GM18517 (cell line): ENCODE results near the gene PRXL2C.

Experiments used
- ATAC-seq: cut with Tn5 transposase; IDR thresholded peaks from one replicate; pipeline ENCODE4 v1.9.1; 2021; ENCODE audit warnings: mild to moderate bottlenecking, moderate library complexity; ENCODE audit not compliant: unreplicated experiment

The PRXL2C gene

DNA sequence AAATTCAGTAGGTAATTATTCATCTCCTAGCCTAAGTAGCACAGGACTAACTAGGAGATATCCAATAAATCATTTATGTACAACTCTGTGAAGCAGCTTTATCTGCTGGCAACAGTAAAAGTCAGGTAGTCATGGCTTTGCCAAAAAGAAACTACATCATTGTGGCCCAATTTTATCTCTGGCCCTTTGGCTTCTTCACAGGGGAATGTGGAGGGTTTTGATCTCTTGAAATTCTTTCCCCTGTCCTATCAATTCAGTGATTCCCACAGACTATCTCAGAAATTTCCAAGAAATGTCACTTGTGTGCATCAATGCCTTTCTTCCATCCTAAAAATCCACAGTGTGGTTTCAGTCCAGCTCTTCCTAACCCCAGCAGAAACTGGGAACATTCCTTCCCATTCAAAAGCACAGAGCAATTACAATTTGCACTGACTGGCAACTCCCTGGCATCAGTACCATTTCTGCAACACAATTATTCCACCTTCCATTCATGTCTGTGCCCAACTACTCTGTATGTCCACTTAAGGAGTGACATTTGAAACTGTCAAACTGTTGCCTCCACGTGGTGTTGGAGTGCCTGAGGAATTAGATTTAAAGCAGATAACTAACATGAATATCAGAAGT, 42.0 kb downstream of the PRXL2C start:
- ATAC-seq: no peak

DNA sequence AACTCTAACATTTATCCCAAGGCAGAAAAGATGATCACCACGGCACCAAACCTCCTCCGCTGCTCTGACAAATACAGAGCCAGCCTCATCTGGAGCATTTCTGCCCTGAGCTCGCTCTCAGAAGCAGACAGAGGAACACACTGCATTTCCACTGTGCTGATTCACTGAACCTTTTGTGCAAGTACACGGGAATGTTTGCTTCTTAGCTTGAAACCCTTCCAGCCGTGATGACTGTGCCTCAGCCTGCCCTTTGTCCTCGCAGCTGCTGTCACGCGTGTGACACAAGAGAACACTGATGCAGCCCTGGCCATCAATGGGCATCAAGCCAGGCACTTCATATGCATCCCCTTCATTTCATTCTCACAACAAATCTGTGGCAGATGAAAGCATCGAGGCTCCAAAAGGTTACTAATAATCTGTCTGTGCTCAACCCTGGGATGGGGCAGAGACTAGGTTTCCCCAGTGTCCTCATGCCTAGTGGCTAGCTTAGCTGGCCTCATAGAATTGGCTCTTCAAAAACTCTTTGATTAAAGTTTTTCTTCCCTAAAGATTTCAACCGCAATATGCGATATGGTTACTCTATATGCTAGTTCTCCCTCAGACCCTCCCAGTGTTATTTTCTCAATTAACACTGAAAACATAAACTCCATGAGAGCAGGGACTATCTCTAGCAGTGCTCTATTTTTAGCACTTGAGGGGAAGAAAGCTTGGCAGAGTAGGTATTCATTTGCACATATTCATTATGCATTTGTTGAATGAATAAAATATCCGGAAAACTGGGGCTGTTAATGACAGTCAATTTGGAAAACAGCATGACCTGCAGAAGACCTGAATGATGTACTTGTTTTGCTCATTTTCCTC, 42.8 kb downstream of the PRXL2C start:
- no peak for ATAC-seq

DNA sequence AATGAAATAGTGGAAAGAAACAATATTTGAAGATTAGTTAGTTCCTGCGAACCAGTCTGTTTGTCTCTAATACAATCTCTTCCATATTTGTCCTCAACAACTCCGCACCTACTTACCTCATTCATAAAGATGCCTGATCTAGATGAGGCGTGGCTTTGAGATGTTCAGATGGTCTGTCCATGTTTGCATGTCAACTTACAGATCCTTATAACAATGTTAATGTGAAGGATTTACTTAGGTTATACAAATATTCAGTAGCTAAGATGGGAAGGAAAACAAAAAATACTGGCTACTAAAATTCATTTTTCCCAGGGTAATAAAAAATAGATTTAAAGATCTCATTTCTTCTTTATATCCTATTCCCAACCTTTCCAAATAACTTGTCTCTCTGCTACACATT, 43.8 kb downstream of the PRXL2C start:
- ATAC-seq: no peak

DNA sequence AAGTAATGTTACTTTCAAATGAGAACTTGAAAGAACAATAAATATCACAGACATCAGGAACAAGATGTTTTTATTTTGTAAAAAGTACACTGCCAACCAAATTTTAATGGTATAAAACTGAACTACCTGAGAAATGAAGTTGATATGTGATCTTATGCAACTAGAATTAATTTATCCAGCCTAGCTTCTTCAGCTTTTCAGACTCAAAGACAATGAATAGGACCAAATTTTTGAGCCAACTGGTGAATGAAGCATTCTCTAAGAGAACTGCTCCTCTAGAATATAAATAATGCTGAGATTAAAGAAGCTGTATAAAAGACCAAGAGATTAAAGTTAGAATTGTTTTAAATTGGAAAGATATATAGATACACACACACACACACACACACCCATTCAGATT, 45.4 kb downstream of the PRXL2C start:
- ATAC-seq: no peak

DNA sequence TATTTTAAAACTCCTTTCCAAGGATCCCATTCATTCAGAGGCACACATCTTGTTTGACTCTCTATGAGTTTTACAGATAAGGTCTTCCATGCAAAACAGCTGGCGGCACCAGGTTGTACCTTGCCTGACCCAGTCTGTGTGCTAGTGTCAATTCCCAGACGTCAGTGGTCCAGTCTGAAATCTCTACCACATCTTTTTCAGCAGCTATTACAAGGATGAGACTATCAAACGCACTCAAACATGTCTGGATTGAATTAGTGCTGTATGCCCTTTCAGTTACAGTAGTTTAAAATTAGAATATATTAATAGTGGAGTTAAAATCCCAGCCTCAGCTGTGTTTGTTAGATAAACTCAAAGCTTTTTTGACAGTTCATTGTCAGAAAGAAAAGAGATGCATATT, 47.1 kb downstream of the PRXL2C start:
- no peak for ATAC-seq

DNA sequence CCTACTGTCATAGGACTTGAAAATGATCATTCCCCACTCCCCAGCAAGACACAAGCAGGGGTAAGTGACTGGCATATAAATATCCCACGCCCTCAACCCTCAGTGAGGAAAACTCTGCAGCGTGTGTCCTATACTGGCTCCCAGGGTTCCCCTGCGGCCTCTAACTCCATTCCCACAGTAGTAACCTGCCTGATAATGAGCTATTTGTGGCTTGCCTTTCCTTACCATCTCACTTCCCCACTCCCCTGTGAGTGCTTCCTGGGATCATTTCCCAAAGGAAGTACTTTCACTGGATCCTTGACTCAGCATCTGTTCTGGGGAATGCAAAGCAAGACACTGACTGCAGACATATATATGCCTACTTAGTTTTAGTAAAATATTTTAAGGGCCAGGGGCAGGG, 49.8 kb downstream of the PRXL2C start:
- no peak for ATAC-seq

DNA sequence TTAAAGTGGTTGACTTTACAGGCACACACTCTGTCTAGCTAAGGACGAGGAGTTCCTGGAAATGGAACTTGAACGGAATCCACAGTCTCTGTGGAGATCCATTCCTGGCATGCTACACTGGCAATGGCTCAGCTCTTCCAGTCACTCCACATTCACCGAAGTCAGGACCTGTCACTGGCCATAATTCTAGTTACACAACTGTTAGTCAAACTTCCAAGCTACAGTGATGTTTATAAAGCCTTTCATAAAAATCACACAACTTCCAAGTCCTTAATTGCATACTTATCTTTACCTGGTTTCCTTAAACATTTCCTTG, 51.2 kb downstream of the PRXL2C start:
- no peak for ATAC-seq

DNA sequence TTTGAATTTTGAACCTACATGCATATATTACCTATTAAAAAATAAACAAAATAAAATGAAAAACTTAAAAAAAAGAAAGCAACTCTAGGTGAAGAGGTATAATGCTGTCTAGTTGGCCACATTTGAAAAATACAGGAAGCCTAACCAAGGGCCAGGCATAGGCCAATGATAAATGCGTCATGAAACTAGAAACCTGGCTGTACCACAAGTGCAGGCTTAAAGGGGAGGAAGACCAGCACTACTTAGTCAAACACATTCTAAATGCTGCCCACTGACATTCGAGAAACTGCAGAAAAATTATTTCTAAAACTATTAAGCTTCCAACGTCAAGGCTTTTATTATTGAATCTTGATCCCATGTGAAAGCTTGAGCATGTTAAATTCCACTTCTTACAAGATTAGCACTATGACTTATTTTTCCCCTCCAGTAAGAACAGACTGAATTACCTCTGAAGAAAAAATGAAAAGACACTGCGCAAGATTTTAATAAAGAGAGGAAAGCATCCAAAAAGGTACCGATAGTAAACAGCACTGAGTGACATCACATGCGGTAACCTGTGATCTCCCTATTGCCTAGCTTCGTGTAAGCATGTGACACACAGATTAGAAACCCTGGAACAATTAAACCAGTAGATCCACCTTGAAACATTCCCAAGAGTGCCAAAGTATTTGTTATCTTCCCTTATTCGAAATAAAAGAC, 51.7 kb downstream of the PRXL2C start:
- no peak for ATAC-seq

DNA sequence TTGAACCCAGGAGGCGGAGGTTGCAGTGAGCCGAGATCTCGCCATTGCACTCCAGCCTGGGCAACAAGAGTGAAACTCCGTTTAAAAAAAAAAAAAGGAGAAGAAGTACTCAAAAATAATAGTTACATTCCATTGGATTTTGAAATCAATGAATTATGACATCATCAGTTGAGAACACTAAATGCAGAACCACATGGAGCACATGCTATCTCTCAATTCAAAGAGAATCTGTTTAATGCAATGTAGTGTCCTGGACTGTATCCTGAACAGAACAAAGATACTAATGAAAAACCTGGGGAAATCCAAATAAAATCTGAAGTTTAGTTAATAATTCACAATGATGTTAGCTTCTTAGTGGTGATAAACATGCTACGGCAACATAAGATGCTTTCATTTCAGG, 55.8 kb downstream of the PRXL2C start:
- no peak for ATAC-seq

DNA sequence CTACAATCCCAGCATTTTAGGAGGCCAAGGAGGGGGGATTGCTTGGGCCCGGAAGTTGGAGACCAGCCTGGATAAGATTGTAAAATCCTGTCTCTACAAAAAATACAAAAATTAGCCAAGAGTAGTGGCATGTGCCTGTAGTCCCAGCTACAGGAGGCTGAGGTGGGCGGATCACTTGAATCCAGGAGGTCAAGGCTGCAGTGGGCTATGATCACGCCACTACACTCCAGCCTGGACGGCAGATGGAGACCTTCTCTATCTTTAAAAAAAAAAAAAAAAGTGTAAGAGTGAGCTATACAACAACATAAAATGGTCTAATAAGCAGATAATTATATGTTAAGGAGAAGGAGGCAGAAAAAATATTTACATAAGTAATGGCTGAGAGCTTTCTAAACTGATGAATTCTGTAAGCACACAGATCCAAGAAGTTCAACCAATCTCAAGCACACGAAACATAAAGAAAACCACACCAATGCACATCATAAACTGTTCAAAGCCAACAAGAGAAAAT, 58.5 kb downstream of the PRXL2C start:
- no peak for ATAC-seq
